ENCODE data around the gene KPTN. TPM values are rescaled to one million over a fixed set of nuclear protein-coding genes. Genes with fewer than 3 reads are reported as not detected.

Gene KPTN
- total RNA-seq (8.3 and 10.1 TPM in 2 replicates), polyA plus RNA-seq (22.6 and 25.4 TPM in 2 replicates)

- no peaks in the 10 kb centered on the region for H3K79me2 ChIP-seq
- peak within 1 kb of the TSS; percentile 85 for H2AFZ ChIP-seq
- peak; percentile 95 for DNase-seq (ENCODE audit: low spot score)
- H3K9me3 ChIP-seq (ENCODE audit: low read depth): no peaks in the 10 kb centered on the region
- no peaks in the 10 kb centered on the region for H3K36me3 ChIP-seq (replicated peaks; ENCODE audit: insufficient read depth, low read depth)
- 6% methylated on average over 47 of the region's 57 CpGs for WGBS (ENCODE audit: low lambda C conversion rate, missing lambda C conversion rate)
- peak within 1 kb of the TSS; percentile 90 for H3K27ac ChIP-seq
- H4K20me1 ChIP-seq (ENCODE audit: insufficient read depth, poor library complexity, severe bottlenecking): no peaks in the 10 kb centered on the region
- H3K4me3 ChIP-seq: peak within 1 kb of the TSS; percentile 60
- peaks cover 6% of the 10 kb centered on the region for H3K4me1 ChIP-seq (ENCODE audit: insufficient read depth)
- peak within 1 kb of the TSS; percentile 82 for H3K4me2 ChIP-seq
- no peaks in the 10 kb centered on the region for H3K9me2 ChIP-seq (replicated peaks; ENCODE audit: insufficient read depth)
- no peak for TF ChIP-seq EZH2 (IDR thresholded peaks at IDR 0.05; ENCODE audit: borderline replicate concordance)
- TF ChIP-seq CTCF (IDR thresholded peaks at IDR 0.05; ENCODE audit: poor library complexity): peak; percentile 98
- TF ChIP-seq EZH2phosphoT487 (IDR thresholded peaks at IDR 0.05; ENCODE audit: low read depth, severe bottlenecking, unreplicated experiment): no peak
- no peaks in the 10 kb centered on the region for H3K27me3 ChIP-seq
These were observed at the start of gene KPTN for GRCh38 chr19:47483800-47484690. Gene KPTN (minus strand): TSS chr19:47484219. CDS start chr19:47484160, 59 bp downstream.

GRCh38 chr19:47531640-47532387, 47.8 kb upstream of the KPTN start:
- Histone ChIP-seq H3K4me2 (no peak overlapping the region), H3K27me3 (no peaks in the 10 kb centered on the region)

GRCh38 chr19:47529018-47529742, 45.2 kb upstream of the KPTN start:
- Histone ChIP-seq H2AFZ (no peak overlapping the region), H3K79me2 (no peaks in the 10 kb centered on the region), H3K27ac (no peak overlapping the region), H3K4me2 (no peak overlapping the region), H3K27me3 (no peaks in the 10 kb centered on the region), H3K36me3 (replicated peaks; ENCODE audit: insufficient read depth, low read depth) (no peaks in the 10 kb centered on the region), H3K9me2 (replicated peaks; ENCODE audit: insufficient read depth) (no peaks in the 10 kb centered on the region), H3K9me3 (ENCODE audit: low read depth) (no peaks in the 10 kb centered on the region), H3K4me1 (ENCODE audit: insufficient read depth) (no peaks in the 10 kb centered on the region), H3K4me3 (no peak overlapping the region), H4K20me1 (ENCODE audit: insufficient read depth, poor library complexity, severe bottlenecking) (no peaks in the 10 kb centered on the region)
- WGBS (ENCODE audit: low lambda C conversion rate, missing lambda C conversion rate): 85% methylated on average over 16 of the region's 16 CpGs
- DNase-seq (ENCODE audit: low spot score): no peak
- no peak for TF ChIP-seq EZH2 (IDR thresholded peaks at IDR 0.05; ENCODE audit: borderline replicate concordance)
- TF ChIP-seq CTCF (IDR thresholded peaks at IDR 0.05; ENCODE audit: poor library complexity): no peak
- TF ChIP-seq EZH2phosphoT487 (IDR thresholded peaks at IDR 0.05; ENCODE audit: low read depth, severe bottlenecking, unreplicated experiment): no peak

More at GRCh38 chr19:47531640-47532387, 47.8 kb upstream of the KPTN start:
- Histone ChIP-seq H3K4me3 (no peak overlapping the region), H2AFZ (no peak overlapping the region), H3K4me1 (ENCODE audit: insufficient read depth) (no peaks in the 10 kb centered on the region), H3K79me2 (no peaks in the 10 kb centered on the region), H3K36me3 (replicated peaks; ENCODE audit: insufficient read depth, low read depth) (no peaks in the 10 kb centered on the region), H4K20me1 (ENCODE audit: insufficient read depth, poor library complexity, severe bottlenecking) (no peaks in the 10 kb centered on the region), H3K9me2 (replicated peaks; ENCODE audit: insufficient read depth) (no peaks in the 10 kb centered on the region), H3K9me3 (ENCODE audit: low read depth) (no peaks in the 10 kb centered on the region), H3K27ac (no peak overlapping the region)
- TF ChIP-seq CTCF (IDR thresholded peaks at IDR 0.05; ENCODE audit: poor library complexity) (no peak), EZH2 (IDR thresholded peaks at IDR 0.05; ENCODE audit: borderline replicate concordance) (no peak), EZH2phosphoT487 (IDR thresholded peaks at IDR 0.05; ENCODE audit: low read depth, severe bottlenecking, unreplicated experiment) (no peak)
- no peak for DNase-seq (ENCODE audit: low spot score)
- whole genome bisulfite sequencing (ENCODE audit: low lambda C conversion rate, missing lambda C conversion rate): 65% methylated on average over 12 of the region's 14 CpGs

Measured in hepatocyte (in vitro differentiated cells).